ENCODE measurements around the gene PACSIN2.

- TF ChIP-seq CTCF (conservative IDR thresholded peaks at IDR 0.05), result no peak
- no peak for TF ChIP-seq EZH2 (IDR thresholded peaks at IDR 0.05; ENCODE audit: low read depth)
Measured at GRCh38 chr22:42915980-42916765, 98.8 kb downstream of the PACSIN2 start.
